GM18858 (cell line): Measurements from ENCODE around the gene ISY1.
"Not testable (repeated sequence)": the region's sequence is repeated elsewhere in the genome, so short reads cannot be mapped to it uniquely, and the experiment has no call there.

Source experiments
- ATAC-seq: cut with Tn5 transposase; IDR thresholded peaks from one replicate; pipeline ENCODE4 v1.9.1; 2021; ENCODE audit not compliant: unreplicated experiment

Gene ISY1

GRCh38 chr3:129160891-129161859, at the start of gene ISY1:
Gene ISY1 (minus strand): TSS chr3:129161063. CDS start chr3:129160975, 88 bp downstream.
- ATAC-seq, result peak; percentile 50

GRCh38 chr3:129207479-129207878, 46.6 kb upstream of the ISY1 start:
- ATAC-seq, result no peak

GRCh38 chr3:129205109-129205832, 44.4 kb upstream of the ISY1 start:
- no peak for ATAC-seq

GRCh38 chr3:129204473-129204872, 43.6 kb upstream of the ISY1 start:
- ATAC-seq, result no peak

- no peak for ATAC-seq
These were observed 38.5 kb upstream of the ISY1 start for GRCh38 chr3:129199366-129199765.

- no peak for ATAC-seq
These were observed 36.5 kb upstream of the ISY1 start for GRCh38 chr3:129197321-129197720.

- no peak for ATAC-seq
These were observed 35.7 kb upstream of the ISY1 start for GRCh38 chr3:129196601-129197000.

- no peak for ATAC-seq
These were observed 34.9 kb upstream of the ISY1 start for GRCh38 chr3:129195731-129196256.

GRCh38 chr3:129189793-129190192, 28.9 kb upstream of the ISY1 start:
- not testable (repeated sequence) for ATAC-seq

GRCh38 chr3:129187857-129188256, 27.0 kb upstream of the ISY1 start:
- no peak for ATAC-seq

GRCh38 chr3:129185783-129186182, 24.9 kb upstream of the ISY1 start:
- ATAC-seq, result no peak

GRCh38 chr3:129184784-129185542, 24.1 kb upstream of the ISY1 start:
- not testable (repeated sequence) for ATAC-seq

GRCh38 chr3:129184396-129184657, 23.5 kb upstream of the ISY1 start:
- no peak for ATAC-seq

- peak; percentile 92 for ATAC-seq
These were observed 22.9 kb upstream of the ISY1 start, which contains the start of gene CNBP for GRCh38 chr3:129183569-129184395. Gene CNBP (minus strand): TSS chr3:129183896. CDS start chr3:129171757, 12,139 bp downstream.

GRCh38 chr3:129182390-129183185, 21.7 kb upstream of the ISY1 start:
- ATAC-seq, result no peak

- ATAC-seq, result no peak
These were observed 21.0 kb upstream of the ISY1 start for GRCh38 chr3:129181819-129182218.

GRCh38 chr3:129180461-129180860, 19.6 kb upstream of the ISY1 start:
- no peak for ATAC-seq

- ATAC-seq, result no peak
These were observed 15.2 kb upstream of the ISY1 start for GRCh38 chr3:129176051-129176450.

- no peak for ATAC-seq
These were observed 12.9 kb upstream of the ISY1 start for GRCh38 chr3:129173725-129174124.
